Measurements from ENCODE around the gene CHRM3. TPM values are rescaled to one million over a fixed set of nuclear protein-coding genes. Genes with fewer than 3 reads are reported as not detected.

The CHRM3 gene
- polyA plus RNA-seq, 1 donor (not counting 4 experiments of a cell fraction or from before 2014, with no cell fraction given) = not detected

DNA sequence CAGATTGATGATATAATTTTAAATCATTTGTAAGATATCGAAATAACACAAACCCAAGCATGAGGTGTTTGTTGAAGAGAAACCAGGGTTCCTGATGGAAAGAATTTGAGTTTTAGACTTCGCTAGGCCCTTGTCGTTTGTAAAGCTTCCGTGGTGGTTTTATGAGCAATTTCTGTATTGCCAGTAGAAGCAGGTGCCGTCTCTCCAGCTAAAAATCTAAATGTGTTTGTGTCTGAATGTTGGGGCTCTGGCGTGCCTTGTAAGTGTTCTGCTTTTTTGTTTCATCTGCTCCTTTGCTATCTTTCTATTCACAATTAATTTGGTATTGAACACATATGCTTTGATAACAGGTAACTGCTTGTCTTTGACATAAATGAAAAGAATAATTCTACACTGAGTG is 27.5 kb downstream of the CHRM3 start:
- Histone ChIP-seq H4K20me1 (ENCODE audit: control insufficient read depth, extremely low read depth, insufficient read depth, low read length) (no peaks in the 10 kb centered on the region), H2AFZ (ENCODE audit: control insufficient read depth, low read length) (no peak overlapping the region), H3K27ac (ENCODE audit: control insufficient read depth, insufficient read depth, low read length) (no peak overlapping the region), H3K9me1 (ENCODE audit: control insufficient read depth, extremely low read depth, insufficient read depth, low read length) (no peaks in the 10 kb centered on the region), H3K4me3 (ENCODE audit: control insufficient read depth in 2 of 3, extremely low read depth in 1 of 3, insufficient read depth in 2 of 3, low read depth in 1 of 3, low read length in 3 of 3) (no peak overlapping the region), H3K9me3 (ENCODE audit: control insufficient read depth, low read depth, low read length) (no peaks in the 10 kb centered on the region), H3K27me3 (ENCODE audit: control insufficient read depth, extremely low read depth, insufficient read depth, low read length) (no peaks in the 10 kb centered on the region), H3K4me1 (ENCODE audit: control insufficient read depth, extremely low read depth, insufficient read depth, low read length) (no peaks in the 10 kb centered on the region), H3K36me3 (ENCODE audit: control insufficient read depth in 2 of 2, extremely low read depth in 1 of 2, insufficient read depth in 2 of 2, low read length in 2 of 2) (no peaks in the 10 kb centered on the region), H3K9ac (ENCODE audit: control insufficient read depth, extremely low read depth, insufficient read depth, low read length) (no peak overlapping the region), H3K79me2 (ENCODE audit: control insufficient read depth, insufficient read depth, low read length) (no peaks in the 10 kb centered on the region), H3K4me2 (ENCODE audit: control insufficient read depth, extremely low read depth, insufficient read depth, low read depth, low read length) (no peak overlapping the region)
- TF ChIP-seq, protein P1, sequence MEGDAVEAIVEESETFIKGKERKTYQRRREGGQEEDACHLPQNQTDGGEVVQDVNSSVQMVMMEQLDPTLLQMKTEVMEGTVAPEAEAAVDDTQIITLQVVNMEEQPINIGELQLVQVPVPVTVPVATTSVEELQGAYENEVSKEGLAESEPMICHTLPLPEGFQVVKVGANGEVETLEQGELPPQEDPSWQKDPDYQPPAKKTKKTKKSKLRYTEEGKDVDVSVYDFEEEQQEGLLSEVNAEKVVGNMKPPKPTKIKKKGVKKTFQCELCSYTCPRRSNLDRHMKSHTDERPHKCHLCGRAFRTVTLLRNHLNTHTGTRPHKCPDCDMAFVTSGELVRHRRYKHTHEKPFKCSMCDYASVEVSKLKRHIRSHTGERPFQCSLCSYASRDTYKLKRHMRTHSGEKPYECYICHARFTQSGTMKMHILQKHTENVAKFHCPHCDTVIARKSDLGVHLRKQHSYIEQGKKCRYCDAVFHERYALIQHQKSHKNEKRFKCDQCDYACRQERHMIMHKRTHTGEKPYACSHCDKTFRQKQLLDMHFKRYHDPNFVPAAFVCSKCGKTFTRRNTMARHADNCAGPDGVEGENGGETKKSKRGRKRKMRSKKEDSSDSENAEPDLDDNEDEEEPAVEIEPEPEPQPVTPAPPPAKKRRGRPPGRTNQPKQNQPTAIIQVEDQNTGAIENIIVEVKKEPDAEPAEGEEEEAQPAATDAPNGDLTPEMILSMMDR (optimal IDR thresholded peaks at IDR 0.05 in 1 of 3, IDR thresholded peaks at IDR 0.05 in 1 of 3, conservative IDR thresholded peaks at IDR 0.05 in 1 of 3; ENCODE audit: extremely low read depth in 1 of 3, insufficient read depth in 2 of 3, low read length in 3 of 3) = no peak
- no peak for TF ChIP-seq EZH2 (IDR thresholded peaks at IDR 0.05; ENCODE audit: low read length)
- dilution Hi-C loops (cut with MboI; ENCODE audit: extremely low pct_ligation_motif_present, low sequenced_read_pairs) = no loop called here
- FAIRE-seq (no peak), DNase-seq (ENCODE audit: low read depth, low spot score) (no peak)

DNA sequence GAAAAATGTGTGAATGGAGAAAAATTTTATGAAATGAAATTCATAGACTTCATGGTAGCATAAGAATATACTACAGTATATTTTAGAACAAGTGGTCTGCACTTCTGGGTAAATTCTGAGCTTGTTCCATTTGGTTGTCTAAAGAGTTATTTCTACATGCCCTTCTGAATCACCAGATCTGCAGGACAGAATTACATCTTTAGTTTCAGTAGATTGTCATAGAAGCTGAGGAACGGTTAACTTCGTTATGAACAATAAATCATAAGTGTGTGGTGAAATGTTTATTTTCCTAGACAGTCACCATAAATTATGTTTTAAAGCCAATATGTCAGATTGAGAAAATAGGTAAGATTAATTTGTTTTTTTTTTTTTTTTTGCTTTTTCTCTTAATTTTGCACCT is 30.9 kb downstream of the CHRM3 start:
- no peak for TF ChIP-seq EZH2 (IDR thresholded peaks at IDR 0.05; ENCODE audit: low read length)
- TF ChIP-seq, protein P1 (optimal IDR thresholded peaks at IDR 0.05 in 1 of 3, IDR thresholded peaks at IDR 0.05 in 1 of 3, conservative IDR thresholded peaks at IDR 0.05 in 1 of 3; ENCODE audit: extremely low read depth in 1 of 3, insufficient read depth in 2 of 3, low read length in 3 of 3) = no peak
- Histone ChIP-seq H3K4me3 (ENCODE audit: control insufficient read depth in 2 of 3, extremely low read depth in 1 of 3, insufficient read depth in 2 of 3, low read depth in 1 of 3, low read length in 3 of 3) (no peak overlapping the region), H3K9me1 (ENCODE audit: control insufficient read depth, extremely low read depth, insufficient read depth, low read length) (no peaks in the 10 kb centered on the region), H4K20me1 (ENCODE audit: control insufficient read depth, extremely low read depth, insufficient read depth, low read length) (no peaks in the 10 kb centered on the region), H3K27ac (ENCODE audit: control insufficient read depth, insufficient read depth, low read length) (no peak overlapping the region), H3K9me3 (ENCODE audit: control insufficient read depth, low read depth, low read length) (no peaks in the 10 kb centered on the region), H3K79me2 (ENCODE audit: control insufficient read depth, insufficient read depth, low read length) (no peaks in the 10 kb centered on the region), H3K36me3 (ENCODE audit: control insufficient read depth in 2 of 2, extremely low read depth in 1 of 2, insufficient read depth in 2 of 2, low read length in 2 of 2) (no peaks in the 10 kb centered on the region), H3K27me3 (ENCODE audit: control insufficient read depth, extremely low read depth, insufficient read depth, low read length) (no peaks in the 10 kb centered on the region), H2AFZ (ENCODE audit: control insufficient read depth, low read length) (no peak overlapping the region), H3K9ac (ENCODE audit: control insufficient read depth, extremely low read depth, insufficient read depth, low read length) (no peak overlapping the region), H3K4me1 (ENCODE audit: control insufficient read depth, extremely low read depth, insufficient read depth, low read length) (no peaks in the 10 kb centered on the region), H3K4me2 (ENCODE audit: control insufficient read depth, extremely low read depth, insufficient read depth, low read depth, low read length) (no peak overlapping the region)
- dilution Hi-C loops (cut with MboI; ENCODE audit: extremely low pct_ligation_motif_present, low sequenced_read_pairs) = no loop called here
- FAIRE-seq (no peak), DNase-seq (ENCODE audit: low read depth, low spot score) (no peak)
